Measurements from ENCODE around the gene REP15.
"Not testable (repeated sequence)": the region's sequence is repeated elsewhere in the genome, so short reads cannot be mapped to it uniquely, and the experiment has no call there.

REP15 gene

DNA sequence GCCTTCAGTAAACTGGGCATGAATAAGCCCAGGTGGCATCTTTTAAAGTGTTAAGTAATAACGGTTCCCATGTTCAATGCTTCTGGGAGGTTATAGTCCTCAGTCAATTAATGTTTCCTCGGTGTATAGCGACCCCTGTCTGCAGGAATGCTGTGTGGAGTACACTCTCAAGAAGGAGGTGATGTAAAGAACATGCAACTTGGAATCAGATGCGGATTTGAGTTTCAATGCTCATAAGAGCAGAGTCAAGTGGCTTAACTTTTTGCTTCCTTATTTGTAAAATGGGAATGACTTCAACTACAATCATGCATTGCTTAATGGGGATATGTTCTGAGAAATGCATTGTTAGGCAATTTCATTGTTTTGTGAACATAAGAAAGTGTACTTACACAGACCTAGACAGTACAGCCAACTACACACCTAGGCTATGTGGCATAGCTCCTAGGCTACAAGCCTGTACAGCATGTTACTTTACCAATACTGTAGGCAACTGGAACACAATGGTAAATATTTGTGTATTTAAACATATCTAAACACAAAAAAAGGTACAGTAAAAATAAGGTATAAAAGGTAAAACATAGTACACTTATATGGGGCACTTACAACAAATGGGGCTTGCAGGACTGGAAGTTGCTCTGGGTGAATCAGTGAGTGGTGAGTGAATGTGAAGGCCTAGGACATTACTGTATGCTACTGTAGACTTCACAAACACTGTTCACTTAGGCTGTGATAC is 7.6 kb downstream of the REP15 start:
- DNase-seq, result no peak

DNA sequence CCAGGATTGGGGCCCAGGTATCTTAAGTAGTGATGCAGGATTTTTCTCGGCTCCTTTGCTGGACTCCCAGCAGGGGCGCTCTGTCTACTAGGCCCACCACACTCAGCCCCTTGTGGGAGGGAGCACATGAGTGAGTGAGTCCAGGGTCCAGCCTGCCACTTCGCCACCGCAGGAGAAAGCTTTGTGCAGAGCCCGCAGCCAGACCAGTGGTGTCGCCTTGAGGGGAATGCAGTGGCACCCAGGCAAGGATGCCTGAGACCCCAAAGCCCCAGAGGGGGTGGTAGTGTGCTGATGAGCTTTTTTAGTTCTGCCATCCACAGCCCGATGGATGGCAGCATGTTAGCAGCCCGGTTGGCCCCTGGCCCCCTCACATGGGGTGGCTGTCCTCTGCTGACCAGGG is 9.0 kb downstream of the REP15 start:
- DNase-seq, result no peak

DNA sequence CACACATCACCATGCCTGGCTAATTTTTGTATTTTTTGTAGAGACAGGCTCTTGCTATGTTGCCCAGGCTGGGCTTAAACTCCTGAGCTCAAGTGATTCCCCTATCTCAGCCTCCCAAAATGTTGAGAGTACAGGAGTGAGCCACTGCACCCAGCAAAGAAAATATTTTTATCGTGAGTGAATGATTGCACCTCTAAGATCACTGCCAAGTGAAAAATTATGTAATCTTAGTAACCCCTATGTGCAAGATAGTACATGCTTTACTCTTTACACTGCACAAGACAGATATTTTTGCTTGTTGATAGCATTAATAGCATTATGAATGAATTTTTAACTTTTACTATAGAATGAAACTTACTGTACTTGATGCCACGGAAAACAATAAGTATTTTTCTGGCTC is 11.0 kb downstream of the REP15 start:
- DNase-seq, result no peak

DNA sequence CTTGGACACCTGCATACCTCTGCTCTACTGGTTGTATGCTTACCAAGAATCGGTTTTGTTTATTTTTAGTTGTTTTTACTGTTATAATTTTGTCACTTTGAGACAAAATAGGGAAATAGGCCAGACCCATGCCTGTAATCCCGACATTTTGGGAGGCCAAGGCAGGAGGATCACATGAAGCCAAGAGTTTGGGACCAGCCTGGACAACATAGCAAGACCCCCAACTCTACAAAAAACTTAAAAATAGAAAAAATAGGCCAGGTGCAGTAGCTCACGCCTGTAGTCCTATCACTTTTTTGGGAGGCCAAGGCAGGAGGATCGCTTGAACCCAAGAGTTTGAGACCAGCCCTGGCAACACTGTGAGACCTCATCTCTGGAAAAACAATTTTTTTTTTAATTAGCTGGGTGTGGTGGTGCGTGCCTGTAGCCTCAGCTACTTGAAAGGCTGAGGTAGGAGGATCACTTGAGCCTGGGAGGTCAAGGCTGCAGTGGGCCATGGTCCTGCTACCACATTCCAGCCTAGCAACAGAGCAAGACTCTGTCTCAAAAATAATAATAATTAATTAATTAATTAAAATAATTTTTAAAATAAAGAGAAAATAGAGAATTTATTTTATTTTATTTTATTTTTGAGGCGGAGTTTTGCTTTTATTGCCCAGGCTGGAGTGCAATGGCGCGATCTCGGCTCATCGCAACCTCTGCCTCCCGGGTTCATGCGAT is 13.1 kb downstream of the REP15 start:
- DNase-seq, result no peak

DNA sequence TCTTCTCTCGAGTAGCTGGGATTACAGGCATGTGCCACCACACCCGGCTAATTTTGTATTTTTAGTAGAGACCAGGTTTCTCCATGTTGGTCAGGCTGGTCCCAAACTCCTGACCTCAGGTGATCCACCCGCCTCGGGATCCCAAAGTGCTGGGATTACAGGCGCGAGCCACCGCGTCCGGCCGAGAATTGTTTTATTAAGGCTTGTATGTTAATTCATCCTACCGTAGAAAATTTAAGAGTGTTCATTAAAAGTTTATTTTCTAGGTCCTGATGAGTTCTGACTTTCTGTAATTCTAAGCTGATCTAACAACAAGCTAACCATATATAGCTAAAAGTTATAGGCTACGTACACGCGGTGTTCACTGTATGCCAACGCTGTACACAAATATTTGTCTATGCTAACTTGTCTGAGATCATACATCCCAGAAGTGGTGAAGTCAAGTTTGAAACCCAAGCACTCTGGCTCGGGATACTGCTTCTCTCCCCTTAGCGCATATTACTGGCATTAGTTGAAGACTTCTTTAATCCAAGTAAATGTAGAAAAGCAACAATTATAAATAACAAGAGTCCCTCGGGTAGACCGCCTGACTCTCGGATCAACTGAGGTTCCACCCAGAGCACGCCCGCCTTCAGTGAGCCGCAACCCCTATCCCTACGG is 13.8 kb downstream of the REP15 start:
- DNase-seq, result no peak

DNA sequence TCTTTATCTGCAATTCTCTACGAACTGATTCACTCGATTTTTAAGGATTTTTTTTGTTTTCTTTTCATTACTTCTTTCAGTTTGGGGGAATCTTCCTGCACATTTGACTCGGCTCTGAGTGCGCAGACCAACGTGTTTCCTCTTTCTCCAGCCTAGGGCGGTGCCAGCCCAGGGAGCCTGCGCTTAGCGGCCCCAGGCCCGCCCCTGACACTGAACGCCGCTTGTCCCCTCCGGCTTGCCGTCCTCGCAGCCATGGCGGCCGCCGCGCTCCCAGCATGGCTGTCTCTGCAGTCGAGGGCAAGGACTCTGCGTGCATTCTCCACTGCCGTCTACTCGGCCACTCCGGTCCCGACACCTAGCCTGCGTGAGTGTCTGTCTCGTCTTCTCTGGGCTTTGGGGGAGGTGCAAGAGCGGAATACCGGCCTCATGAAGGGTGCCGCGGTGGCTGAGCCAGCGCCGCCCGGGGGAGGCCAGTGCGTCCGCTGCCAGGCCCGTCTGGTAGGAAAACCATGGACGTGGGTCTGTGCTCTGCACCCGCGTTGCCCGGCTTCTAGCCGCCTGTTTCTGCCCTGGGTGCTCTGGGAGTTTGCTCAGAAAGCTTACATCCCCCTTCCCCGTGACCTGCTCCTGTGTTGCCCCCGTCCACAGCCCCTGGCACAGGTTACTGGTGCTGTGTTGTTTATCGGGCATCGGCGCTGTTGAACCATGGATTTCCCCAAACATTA is 14.5 kb downstream of the REP15 start, which contains the start of gene MRPS35:
Gene MRPS35, plus strand, starts transcription at position 241 of the 725 bp plus-strand sequence. Its CDS starts 12 bp downstream, at position 253.
- DNase-seq, result peak; percentile 58

DNA sequence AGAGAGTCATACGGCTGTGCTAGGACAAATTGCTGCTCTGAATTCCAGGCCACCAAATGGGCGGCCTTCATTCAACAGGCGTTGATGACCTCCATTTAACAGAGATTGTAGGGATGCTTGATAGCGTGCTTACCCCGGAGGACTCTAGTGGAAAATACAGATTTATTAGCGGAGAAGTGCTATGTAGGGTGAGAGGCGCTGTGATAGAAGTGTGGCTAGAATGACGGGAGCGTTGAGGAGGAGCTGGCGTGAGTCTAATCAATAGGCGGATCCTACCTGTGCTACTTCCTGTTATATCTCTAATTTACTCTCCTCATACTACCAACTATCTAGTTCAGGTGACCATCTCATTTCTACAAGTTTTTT is 15.1 kb downstream of the REP15 start:
- no peak for DNase-seq

DNA sequence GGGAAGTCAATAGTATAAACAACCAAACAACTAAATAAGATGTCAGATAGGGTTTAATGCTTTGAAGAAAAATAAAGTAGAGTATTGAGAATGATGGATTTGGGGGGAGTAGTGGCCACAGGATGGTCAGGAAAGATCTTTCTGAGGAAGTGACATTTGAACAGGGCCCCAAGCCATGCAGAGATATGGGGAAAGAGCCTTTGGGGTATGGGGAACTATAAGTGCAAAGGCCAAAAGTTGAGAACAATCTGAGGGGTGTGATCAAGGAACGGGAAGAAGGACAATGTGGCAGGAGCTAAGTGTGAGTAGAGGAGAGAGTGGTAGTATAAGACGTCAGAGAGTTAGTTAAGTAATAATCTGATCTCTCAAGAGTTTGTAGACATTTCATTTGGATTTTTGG is 15.7 kb downstream of the REP15 start:
- no peak for DNase-seq

DNA sequence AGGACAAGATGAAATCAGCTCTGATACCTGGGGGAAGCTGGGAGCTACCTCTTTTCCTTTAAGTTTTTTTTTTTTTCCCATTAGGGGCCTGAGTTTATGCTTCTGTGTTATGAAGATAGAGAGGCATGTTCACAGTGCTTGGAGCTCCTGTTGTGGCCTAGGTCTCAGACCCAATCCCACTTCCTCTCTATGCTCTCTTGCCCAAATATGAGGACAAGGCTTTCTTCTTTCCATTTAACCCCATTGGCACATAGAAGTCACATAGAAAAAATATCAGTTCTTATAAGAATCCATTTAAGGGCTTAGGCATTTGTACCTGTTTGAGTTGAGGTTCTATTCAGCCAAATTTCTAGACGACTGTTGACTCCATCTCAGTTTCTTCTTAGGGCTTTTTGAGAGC is 27.0 kb downstream of the REP15 start:
- DNase-seq, result no peak

DNA sequence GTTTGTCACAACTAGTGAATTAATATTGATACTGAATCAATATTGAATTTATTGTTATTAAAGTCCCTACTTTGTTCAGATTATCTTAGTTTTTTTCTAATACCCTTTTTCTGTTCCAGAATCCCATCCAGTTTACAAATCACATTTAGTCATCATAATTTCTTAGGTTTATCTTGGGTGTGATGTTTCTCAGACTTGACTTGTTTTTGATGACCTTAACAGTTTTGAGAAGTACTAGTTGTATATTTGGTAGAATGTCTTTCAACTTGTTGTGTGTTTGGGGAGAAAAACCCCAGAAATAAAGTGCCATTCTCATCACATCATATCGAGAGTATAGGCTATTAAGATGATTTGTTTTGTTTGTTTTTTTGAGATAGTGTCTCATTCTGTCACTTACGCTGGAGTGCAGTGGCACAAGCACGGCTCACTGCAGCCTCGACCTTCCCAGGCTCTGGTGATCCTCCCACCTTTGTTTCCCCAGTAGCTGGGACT is 33.9 kb downstream of the REP15 start:
- no peak for DNase-seq

DNA sequence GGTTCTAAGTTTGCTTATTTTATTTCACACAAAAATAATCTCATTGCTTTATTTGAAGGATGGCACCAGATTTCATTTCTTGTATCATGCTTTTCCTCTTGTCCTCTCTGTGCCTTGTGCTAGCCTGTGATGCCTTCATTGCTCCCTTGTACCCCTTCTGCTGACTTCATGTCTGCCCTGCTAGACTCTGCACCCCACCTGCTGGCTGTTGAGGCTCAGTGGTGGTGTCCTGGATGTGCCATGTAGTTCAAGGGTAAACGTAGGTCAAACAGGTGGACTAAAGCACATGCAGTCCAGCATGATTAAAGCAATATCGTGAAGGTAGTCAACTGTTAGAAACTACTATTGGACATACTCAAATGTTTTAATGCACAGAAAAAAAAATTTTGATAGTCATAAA is 36.0 kb downstream of the REP15 start:
- no peak for DNase-seq

DNA sequence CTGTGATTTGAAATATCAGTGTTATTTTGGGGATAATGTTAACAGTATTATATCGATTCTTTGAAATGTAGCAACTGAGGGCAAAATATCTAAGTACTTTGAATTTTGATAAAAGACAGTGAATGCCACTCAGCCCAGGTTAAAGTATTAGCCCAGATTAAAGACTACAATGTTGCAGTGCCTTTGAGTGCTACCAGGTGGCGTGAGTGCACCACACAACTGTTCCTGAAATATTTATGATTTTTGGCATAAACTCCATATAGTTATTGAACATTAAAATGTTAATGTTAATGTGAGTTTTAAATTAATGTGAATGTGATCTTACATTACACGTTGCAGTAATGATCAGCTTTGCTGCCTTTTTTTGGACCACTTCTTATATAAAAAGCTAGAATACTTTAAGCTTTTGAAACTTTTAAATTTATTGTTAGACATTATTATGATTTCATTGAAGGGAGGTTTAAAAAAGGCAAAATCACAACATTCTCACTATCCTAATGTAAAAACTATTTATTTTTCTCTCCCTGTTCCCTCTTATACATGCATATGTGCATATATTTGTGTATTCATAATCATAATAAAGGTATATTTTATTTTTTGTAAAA is 36.9 kb downstream of the REP15 start:
- DNase-seq, result no peak

DNA sequence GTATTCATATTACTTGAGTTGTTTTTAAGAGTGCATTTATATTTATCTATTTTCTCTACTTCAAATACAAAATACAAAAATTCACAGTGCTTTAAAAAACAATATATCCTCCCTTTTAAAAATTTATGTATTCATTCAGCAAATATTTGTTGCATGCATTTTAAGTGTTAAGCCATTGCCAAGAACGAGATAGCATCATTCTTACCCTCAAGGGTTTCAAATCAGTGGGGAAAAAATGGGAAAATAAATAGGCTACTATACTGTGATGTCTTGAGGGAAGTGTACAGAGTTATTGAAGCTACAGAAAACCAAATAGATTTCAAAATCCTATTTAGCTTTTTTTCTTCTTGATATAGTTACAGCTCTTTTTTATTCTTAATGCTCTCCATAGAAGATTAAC is 37.5 kb downstream of the REP15 start:
- no peak for DNase-seq

DNA sequence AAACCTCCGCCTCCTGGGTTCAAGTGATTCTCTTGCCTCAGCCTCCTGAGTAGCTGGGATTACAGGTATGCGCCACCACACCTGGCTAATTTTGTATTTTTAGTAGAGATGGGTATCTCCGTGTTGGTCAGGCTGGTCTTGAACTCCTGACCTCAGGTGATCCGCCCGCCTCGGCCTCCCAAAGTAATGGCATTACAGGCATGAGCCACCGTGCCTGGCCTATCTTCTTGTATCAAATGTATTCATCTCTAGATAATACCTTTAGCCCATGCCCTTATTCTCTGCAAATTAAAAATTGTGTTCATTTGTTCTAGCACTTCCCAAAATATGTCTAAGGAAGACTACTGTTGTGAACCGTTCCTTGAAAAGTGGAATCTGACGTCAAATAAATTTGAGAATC is 38.1 kb downstream of the REP15 start:
- not testable (repeated sequence) for DNase-seq

DNA sequence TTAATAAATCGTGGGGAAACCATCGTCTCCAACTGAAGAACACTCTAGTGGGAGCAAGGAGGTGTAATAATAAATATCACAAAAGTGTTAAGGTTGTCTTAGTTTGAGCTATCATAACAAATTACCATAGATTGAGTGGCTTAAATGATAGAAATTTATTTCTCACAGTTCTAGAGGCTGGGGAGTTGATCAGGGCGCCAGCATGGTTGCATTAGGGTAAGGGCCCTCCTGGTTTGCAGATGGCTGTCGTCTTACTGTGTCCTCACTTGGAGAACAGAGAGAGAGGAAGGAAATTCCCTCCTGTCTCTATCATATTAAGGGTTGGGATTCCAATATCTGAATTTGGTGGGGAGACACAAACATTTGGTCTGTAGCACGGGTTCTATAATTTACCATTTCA is 47.4 kb downstream of the REP15 start:
- no peak for DNase-seq

DNA sequence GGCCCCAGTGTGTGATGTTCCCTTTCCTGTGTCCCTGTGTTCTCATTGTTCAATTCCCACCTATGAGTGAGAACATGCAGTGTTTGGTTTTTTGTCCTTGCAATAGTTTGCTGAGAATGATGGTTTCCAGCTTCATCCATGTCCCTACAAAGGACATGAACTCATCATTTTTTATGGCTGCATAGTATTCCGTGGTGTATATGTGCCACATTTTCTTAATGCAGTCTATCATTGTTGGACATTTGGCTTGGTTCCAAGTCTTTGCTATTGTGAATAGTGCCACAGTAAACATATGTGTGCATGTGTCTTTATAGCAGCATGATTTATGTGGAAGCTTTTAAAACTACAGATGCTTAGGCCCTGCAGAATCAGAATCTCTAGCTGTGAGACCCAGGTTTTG is 49.5 kb downstream of the REP15 start:
- not testable (repeated sequence) for DNase-seq

Data from NCI-H510A (cell line).